Mammary epithelial cell (primary cell): ENCODE measurements around the gene SHISAL2A.

Experiments used
- CTCF ChIP-seq, 2 donors: IDR thresholded peaks in 1 of 2; conservative IDR thresholded peaks in 1 of 2; 2 replicates each; pipeline ENCODE4 v1.5.1; 2011 to 2012; ENCODE audit warnings: inconsistent platforms in 2 of 2, low read length in 2 of 2, mild to moderate bottlenecking in 2 of 2, control low read depth in 1 of 2, low read depth in 1 of 2; ENCODE audit not compliant: insufficient read depth in 1 of 2; ENCODE audit errors: extremely low read depth in 1 of 2
- EZH2 ChIP-seq: IDR thresholded peaks from 2 replicates; pipeline ENCODE4 v1.6.1; 2012; ENCODE audit warnings: low read length, inconsistent platforms, borderline replicate concordance

GRCh38 chr1:52585474-52585873 lies 47.5 kb upstream of the SHISAL2A start:
- no peak for TF ChIP-seq EZH2
- TF ChIP-seq CTCF (conservative IDR thresholded peaks at IDR 0.05 in 1 of 2, IDR thresholded peaks at IDR 0.05 in 1 of 2; ENCODE audit: extremely low read depth in 1 of 2, insufficient read depth in 1 of 2, low read depth in 1 of 2, low read length in 2 of 2) = no peak
